Gastrocnemius medialis (tissue), 4 donors: Measurements from ENCODE around the gene SNX24.

ENCODE experiments used
- POLR2A ChIP-seq, 2 donors: fragments of 450-650 bp; IDR thresholded peaks; one replicate each; pipeline ENCODE4 v1.6.1; 2017; ENCODE audit warnings: antibody characterized with exemption in 2 of 2, mild to moderate bottlenecking in 2 of 2, moderate library complexity in 2 of 2
- TF ChIP-seq, protein P1 (sequence below), 5 experiments: fragments of 450-650 bp in 3 of 5; fragments of 200-600 bp in 2 of 5; sonication (generic) in 2 of 5; IDR thresholded peaks in 4 of 5; conservative IDR thresholded peaks in 1 of 5; 1 replicate in 4 of 5; 2 replicates in 1 of 5; pipeline ENCODE4 v1.5.1; 2016 to 2019; ENCODE audit warnings: antibody characterized with exemption in 5 of 5, mild to moderate bottlenecking in 3 of 5, moderate library complexity in 3 of 5

DNA sequence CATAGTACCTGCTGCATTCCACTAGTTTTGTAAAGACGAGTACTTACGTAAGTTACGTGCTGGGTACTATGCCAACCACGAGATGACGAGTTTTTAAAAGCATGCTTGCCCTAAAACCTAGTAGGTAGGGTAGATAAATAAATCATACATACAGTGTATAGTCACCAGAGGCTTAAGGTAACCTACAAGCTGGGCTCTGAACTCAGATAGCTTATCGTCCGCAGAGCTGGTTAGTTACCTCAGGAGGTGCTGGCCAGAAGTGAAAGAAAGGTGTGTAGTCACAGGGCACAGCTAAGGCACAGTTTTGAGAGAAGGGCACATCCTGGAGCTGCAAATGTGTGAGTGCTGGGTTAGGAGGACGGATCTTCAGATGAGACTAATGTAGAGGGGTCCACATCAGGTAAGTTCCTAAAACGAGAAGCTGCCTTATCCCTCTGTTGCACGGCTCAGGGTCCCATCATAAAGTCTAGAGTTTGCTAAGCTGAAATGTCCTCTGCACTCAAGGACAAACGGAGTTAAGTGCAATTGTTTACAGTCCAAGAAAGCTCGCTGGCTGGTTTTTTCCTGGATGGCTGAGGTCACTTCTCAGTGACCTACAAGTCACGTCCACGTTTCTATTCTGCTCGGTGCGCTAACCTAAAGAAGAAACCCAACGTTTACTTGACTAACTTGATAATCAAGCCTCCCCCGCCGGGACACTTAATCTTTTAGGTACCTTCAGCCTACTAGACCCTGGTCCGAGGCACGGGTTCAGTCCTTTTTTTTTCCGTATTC, 1.1 kb upstream of the SNX24 start:
- TF ChIP-seq, protein P1, sequence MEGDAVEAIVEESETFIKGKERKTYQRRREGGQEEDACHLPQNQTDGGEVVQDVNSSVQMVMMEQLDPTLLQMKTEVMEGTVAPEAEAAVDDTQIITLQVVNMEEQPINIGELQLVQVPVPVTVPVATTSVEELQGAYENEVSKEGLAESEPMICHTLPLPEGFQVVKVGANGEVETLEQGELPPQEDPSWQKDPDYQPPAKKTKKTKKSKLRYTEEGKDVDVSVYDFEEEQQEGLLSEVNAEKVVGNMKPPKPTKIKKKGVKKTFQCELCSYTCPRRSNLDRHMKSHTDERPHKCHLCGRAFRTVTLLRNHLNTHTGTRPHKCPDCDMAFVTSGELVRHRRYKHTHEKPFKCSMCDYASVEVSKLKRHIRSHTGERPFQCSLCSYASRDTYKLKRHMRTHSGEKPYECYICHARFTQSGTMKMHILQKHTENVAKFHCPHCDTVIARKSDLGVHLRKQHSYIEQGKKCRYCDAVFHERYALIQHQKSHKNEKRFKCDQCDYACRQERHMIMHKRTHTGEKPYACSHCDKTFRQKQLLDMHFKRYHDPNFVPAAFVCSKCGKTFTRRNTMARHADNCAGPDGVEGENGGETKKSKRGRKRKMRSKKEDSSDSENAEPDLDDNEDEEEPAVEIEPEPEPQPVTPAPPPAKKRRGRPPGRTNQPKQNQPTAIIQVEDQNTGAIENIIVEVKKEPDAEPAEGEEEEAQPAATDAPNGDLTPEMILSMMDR (IDR thresholded peaks at IDR 0.05 in 4 of 5, conservative IDR thresholded peaks at IDR 0.05 in 1 of 5): no peak
- TF ChIP-seq POLR2A (IDR thresholded peaks at IDR 0.05): no peak
